Spinal cord (tissue), 10 donors: Measurements from ENCODE around the gene ZXDC. TPM values are rescaled to one million over a fixed set of nuclear protein-coding genes. Genes with fewer than 3 reads are reported as not detected.
A peak's percentile ranks its signal among the peaks of the same experiment; 100 is the strongest.

Source experiments
- DNase-seq, 6 donors: peaks; one replicate each; pipeline versions ENCODE4 v3.0.0 to v3.0.0-alpha.2; 2013 to 2015; ENCODE audit warnings: low spot score in 6 of 6, low read depth in 4 of 6
- H3K27ac ChIP-seq: one replicate; pipeline ENCODE4 v1.5.1; 2013; ENCODE audit warnings: low read depth, low read length, control low read depth
- H3K27me3 ChIP-seq: one replicate; pipeline ENCODE4 v1.6.1; 2013; ENCODE audit warnings: low read length; ENCODE audit not compliant: control insufficient read depth, insufficient read depth
- H3K36me3 ChIP-seq: one replicate; pipeline ENCODE4 v1.6.1; 2013; ENCODE audit warnings: low read length; ENCODE audit not compliant: control insufficient read depth, insufficient read depth
- H3K4me1 ChIP-seq: one replicate; pipeline ENCODE4 v1.6.1; 2013; ENCODE audit warnings: low read length; ENCODE audit not compliant: control insufficient read depth, insufficient read depth
- H3K4me3 ChIP-seq: one replicate; pipeline ENCODE4 v1.5.1; 2013; ENCODE audit warnings: low read depth, low read length, control low read depth
- H3K9me3 ChIP-seq: one replicate; pipeline ENCODE4 v1.6.1; 2013; ENCODE audit warnings: low read length; ENCODE audit not compliant: control insufficient read depth, insufficient read depth
- WGBS: methylation state at CpG from one replicate; pipeline ENCODE4 v1.1.5; 2013; ENCODE audit warnings: missing lambda C conversion rate; ENCODE audit not compliant: insufficient coverage; 5-methylcytosine and 5-hydroxymethylcytosine counted together
- polyA plus RNA-seq, 2 donors: library from polyadenylated mRNA; unstranded; fragments of 120-200 nt; gene quantifications; one replicate each; pipeline ENCODE4 v1.2.1, GENCODE V29; 2013; ENCODE audit not compliant: insufficient read length in 2 of 2
- total RNA-seq, 2 donors: library from RNA; depleted of rRNA in 1 of 2; stranded (reverse); fragments of 120-200 nt in 1 of 2; fragments of >200 nt in 1 of 2; gene quantifications; one replicate each; pipeline versions ENCODE4 v1.2.3 to v1.2.4, GENCODE V29; 2013 to 2014
- donor health status: healthy.

ZXDC gene
- total and polyA plus RNA-seq, 4 donors, result 22.9 to 29.4 (median 27.3) TPM

DNA sequence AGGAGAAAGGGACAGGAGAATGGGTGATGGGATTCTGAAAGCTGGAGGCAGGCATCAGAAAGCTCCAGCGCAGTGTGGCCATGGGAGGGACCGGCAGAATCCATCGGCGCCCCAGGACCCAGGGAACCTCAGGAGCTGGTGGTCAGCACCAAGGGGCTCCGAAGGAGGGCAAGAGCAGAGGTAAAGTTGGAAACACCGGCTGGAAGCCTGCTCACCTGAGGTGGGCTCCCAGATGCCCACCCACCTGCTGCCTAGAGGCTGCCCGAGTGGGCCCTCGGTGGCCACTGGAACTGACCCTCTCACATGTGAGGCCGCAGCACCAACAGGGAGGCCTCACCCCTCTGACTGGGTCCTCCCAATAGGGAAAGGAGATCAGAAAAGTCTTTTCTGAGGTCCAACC is 10.3 kb upstream of the ZXDC start:
- DNase-seq, result no peak
- no peak overlapping the region for H3K27ac ChIP-seq
- no peak overlapping the region for H3K4me3 ChIP-seq
- WGBS, result 92% methylated on average over 9 of the region's 9 CpGs
- H3K27me3 ChIP-seq, result no peaks in the 10 kb centered on the region
- H3K9me3 ChIP-seq, result no peaks in the 10 kb centered on the region
- peaks cover 29% of the 10 kb centered on the region for H3K4me1 ChIP-seq
- no peaks in the 10 kb centered on the region for H3K36me3 ChIP-seq

DNA sequence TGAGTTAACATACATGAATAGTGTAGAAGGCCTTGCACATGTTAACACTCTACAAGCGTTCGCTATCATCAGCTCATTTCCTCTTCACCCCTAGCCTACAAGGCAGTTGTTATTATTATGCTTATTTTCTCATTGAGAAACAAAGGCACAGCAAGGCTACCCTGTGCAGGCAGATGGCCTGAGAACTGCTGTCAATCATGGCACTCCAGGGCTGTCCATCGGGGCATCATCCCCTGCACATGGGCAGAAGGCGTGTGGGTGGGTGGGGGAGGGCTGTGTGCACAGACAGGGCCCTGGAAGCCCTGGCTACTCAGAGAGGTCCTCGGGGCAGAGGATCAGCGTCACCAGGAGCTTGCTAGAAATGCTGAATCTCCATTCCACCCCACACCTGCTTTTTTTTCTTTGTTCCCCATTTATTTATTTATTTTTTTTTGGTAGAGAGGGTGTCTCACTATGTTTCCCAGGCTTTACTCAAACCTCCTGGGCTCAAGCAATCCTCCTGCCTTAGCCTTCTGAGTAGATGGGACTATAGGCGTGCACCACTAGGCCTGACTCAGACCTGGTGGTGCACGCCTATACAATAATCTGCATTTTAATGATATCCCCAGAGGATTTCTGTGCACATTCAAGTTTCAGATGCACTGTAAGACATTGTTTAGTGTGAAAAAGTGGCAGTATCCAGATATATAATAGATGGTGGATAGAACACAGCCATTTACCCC is 9.6 kb upstream of the ZXDC start:
- Histone ChIP-seq H3K36me3 (no peaks in the 10 kb centered on the region), H3K27me3 (no peaks in the 10 kb centered on the region), H3K9me3 (no peaks in the 10 kb centered on the region), H3K27ac (no peak overlapping the region), H3K4me1 (peaks cover 34% of the 10 kb centered on the region), H3K4me3 (no peak overlapping the region)
- DNase-seq, result no peak
- 20% methylated on average over 1 of the region's 8 CpGs for WGBS

DNA sequence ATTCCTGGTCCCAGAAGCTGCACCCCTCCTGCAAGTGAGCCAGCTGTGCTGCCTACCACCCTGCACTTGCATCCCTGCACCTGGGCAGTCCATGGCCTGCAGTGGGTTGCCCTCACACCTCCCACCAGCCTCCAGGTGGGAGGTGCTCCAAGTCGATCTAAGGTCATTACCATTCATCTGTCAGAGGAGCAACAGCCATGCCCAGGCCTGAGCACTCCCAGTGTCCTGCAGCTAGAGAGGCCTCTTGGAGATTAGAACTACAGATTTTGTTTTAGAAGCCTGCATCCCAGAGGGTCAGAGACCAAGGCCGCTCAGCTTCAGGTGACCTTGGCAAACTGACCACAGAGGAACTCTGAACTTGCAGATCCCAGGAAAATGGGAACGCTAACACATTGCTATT is 9.0 kb upstream of the ZXDC start:
- Histone ChIP-seq H3K4me1 (peaks cover 40% of the 10 kb centered on the region), H3K36me3 (no peaks in the 10 kb centered on the region), H3K9me3 (no peaks in the 10 kb centered on the region), H3K4me3 (no peak overlapping the region), H3K27ac (no peak overlapping the region), H3K27me3 (no peaks in the 10 kb centered on the region)
- DNase-seq, result no peak
- WGBS, result 67% methylated on average over 2 of the region's 3 CpGs

DNA sequence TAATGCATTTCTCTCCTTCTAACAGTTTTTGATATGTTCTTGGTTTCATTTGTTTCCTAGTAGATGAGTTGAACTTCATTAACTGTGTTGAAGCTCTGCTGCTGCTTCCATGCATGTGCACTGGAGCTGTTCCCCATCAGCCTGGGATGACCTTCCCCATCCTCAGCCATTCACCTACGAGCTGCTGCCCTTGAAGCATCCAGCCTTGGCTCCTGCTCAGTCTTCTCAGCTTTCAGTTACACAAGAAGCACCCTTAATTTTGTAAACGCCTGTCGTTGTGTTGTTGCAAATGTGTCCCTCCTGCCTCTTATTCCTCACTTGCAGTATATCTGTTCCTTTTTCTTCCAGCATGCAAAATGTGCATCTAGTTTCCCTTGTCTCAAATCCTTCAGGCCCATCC is 8.5 kb upstream of the ZXDC start:
- no peaks in the 10 kb centered on the region for H3K9me3 ChIP-seq
- no peak for DNase-seq
- H3K36me3 ChIP-seq, result no peaks in the 10 kb centered on the region
- WGBS, result 77% methylated on average over 3 of the region's 3 CpGs
- no peaks in the 10 kb centered on the region for H3K27me3 ChIP-seq
- H3K4me1 ChIP-seq, result peaks cover 40% of the 10 kb centered on the region
- no peak overlapping the region for H3K27ac ChIP-seq
- no peak overlapping the region for H3K4me3 ChIP-seq

DNA sequence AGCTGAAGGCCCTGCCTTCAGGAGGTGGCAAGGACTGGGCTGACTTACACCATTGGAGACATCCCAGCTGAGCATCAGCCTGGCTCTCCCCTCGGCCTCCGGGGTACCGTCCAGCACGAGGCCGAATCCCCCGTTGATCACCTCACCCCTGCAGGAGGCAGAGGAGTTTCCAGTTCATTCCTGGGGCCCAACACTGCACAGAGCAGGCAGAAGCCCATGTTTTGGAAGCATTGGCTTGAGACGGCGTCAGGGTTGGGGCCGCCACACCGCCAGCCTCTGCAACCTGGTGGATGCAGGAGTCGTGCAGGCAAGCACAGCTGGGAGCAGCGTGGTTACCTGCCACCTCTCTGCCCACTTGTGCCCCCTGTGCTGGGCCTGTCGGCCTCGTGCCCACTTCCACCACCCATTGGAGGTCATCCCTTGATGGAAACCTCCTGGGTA is 7.7 kb upstream of the ZXDC start:
- DNase-seq, result no peak
- WGBS, result 89% methylated on average over 13 of the region's 14 CpGs
- no peaks in the 10 kb centered on the region for H3K27me3 ChIP-seq
- no peak overlapping the region for H3K27ac ChIP-seq
- no peaks in the 10 kb centered on the region for H3K9me3 ChIP-seq
- H3K4me3 ChIP-seq, result no peak overlapping the region
- H3K4me1 ChIP-seq, result peaks cover 40% of the 10 kb centered on the region
- no peaks in the 10 kb centered on the region for H3K36me3 ChIP-seq

DNA sequence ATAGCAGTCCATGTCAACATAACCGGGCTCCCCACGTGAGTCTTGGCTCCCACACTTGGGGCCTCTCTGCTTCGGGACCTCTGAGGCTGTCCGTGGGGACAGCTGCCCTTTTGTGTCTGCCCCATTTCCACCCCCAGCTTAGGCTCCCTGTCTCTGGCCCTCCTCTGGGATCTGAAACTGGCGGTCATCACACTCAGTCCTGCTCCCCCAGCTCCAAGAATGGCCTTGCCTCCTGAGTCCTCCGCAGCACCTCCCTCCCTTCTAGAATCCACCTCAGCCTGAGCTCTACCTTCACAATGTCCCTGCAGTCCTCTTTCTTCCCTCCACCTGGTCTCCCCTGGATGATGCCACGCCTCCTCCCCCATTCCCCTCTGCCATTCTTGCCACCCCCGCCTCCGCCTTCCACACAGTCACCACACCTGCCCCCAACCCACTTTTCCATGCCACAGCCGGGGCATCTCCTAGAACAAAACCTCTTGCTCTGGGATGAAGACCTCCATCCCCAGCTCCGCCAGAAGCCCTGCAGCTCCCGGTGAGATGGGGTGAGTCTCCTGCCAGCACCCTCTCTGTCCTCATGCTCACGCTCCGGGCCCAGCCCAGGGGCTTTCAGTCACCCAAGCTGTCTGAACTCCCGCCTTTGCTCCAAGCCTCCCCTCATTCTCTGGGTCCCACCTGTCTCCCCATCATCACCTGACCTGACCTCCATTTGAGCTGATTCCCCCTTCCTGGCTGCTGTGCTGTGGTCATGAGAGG is 7.0 kb upstream of the ZXDC start:
- Histone ChIP-seq H3K27ac (no peak overlapping the region), H3K4me3 (no peak overlapping the region), H3K4me1 (peaks cover 40% of the 10 kb centered on the region), H3K9me3 (no peaks in the 10 kb centered on the region), H3K36me3 (no peaks in the 10 kb centered on the region), H3K27me3 (no peaks in the 10 kb centered on the region)
- DNase-seq, result no peak
- WGBS, result 98% methylated on average over 14 of the region's 15 CpGs

DNA sequence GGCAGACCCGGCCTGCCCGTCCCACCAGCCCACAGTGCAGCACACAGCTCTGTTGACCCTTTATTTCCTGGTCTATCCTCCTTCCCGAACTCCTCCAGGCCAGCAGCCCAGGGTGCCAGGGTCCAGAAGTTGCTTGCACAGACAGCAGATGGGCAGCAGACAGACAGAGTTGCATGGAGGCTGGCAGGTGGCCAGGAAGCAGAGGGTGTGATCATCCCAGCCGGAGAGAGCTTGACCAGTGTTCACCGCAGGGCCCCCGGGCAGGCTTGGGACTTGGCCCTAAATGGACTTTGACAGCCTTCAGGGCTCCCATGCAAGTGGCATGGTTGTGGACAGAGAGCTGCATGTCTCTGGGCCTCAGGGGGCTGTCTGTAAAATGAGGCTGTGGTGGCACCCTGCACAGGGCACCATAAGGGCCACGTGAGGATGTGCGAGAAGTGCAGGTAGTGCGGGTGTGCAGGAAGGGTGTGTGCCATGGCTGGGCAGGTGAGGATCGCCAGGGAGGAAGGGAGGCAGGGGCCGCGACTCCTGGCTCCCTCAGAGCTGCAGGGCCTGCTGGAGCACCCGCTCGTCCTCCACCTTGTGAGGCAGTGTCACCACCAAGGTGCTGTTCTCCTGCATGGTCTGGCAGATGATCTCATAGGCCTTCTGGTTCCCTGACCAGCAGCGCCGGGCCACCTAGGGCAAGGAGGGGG is 6.3 kb upstream of the ZXDC start:
- 74% methylated on average over 16 of the region's 16 CpGs for WGBS
- Histone ChIP-seq H3K9me3 (no peaks in the 10 kb centered on the region), H3K4me3 (no peak overlapping the region), H3K4me1 (peaks cover 33% of the 10 kb centered on the region), H3K36me3 (no peaks in the 10 kb centered on the region), H3K27ac (no peak overlapping the region), H3K27me3 (no peaks in the 10 kb centered on the region)
- DNase-seq, result peak in 1 of 6 donors; percentile 34

DNA sequence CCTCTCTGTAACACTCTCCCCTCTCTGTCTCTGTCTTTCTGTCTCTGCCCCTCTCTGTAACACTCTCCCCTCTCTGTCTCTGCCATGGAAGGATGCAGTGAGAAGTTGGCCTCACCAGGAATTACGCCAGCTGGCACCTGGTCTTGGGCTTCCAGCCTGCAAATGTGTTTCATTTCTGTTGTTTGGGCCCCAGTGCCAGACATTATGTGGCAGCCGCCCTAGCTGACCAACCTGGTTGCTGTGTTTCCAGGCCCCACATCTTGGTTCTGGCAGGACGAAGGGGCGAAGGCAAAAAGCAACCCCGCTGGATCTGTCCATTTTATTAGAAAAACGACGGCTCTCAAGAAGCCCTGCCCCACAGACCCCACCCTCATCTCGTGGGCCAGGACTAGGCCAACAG is 5.2 kb upstream of the ZXDC start:
- Histone ChIP-seq H3K27ac (no peak overlapping the region), H3K9me3 (no peaks in the 10 kb centered on the region), H3K27me3 (no peaks in the 10 kb centered on the region), H3K4me3 (no peak overlapping the region), H3K4me1 (peaks cover 32% of the 10 kb centered on the region), H3K36me3 (no peaks in the 10 kb centered on the region)
- DNase-seq, result peak in 2 of 6 donors; percentile 60 to 87
- WGBS, result 55% methylated on average over 3 of the region's 8 CpGs

DNA sequence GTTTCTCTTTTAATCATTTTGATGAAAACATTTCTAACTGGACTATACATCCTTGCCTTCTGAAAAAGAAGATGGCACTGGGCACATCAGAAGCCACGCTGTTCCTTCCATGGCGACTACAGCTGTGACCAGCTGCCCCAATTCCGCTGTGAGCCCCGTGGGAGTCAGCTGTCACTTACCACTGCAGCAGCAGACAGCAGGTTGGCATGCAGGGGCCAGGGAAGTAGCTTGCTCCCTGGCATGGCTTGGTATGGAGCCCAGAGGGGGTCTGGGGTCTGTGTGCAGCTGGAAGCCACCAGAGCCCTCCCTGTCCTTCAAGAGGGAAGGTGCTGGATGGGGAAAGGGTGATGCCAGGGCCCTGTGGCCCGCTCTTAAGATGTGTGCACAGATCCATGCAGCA is 4.5 kb upstream of the ZXDC start:
- Histone ChIP-seq H3K36me3 (no peaks in the 10 kb centered on the region), H3K27ac (no peak overlapping the region), H3K27me3 (no peaks in the 10 kb centered on the region), H3K9me3 (no peaks in the 10 kb centered on the region), H3K4me1 (peaks cover 32% of the 10 kb centered on the region), H3K4me3 (no peak overlapping the region)
- DNase-seq, result no peak
- WGBS, result 76% methylated on average over 4 of the region's 5 CpGs
